Sigmoid colon (tissue), 4 donors: Measurements from ENCODE around the gene THAP12.

ENCODE experiments used
- EP300 ChIP-seq, 4 donors: sonication (generic); formaldehyde crosslinking; IDR thresholded peaks; one replicate each; pipeline ENCODE4 v1.6.1; 2017; ENCODE audit warnings: antibody characterized with exemption in 4 of 4
- POLR2A ChIP-seq, 2 donors: fragments of 450-650 bp; IDR thresholded peaks; one replicate each; pipeline ENCODE4 v1.6.1; 2016; ENCODE audit warnings: antibody characterized with exemption in 2 of 2, mild to moderate bottlenecking in 2 of 2, moderate library complexity in 2 of 2
- POLR2AphosphoS5 ChIP-seq, 4 donors: sonication (generic); formaldehyde crosslinking; IDR thresholded peaks; one replicate each; pipeline ENCODE4 v1.6.1; 2017; ENCODE audit warnings: antibody characterized with exemption in 4 of 4
- TF ChIP-seq, protein P1 (sequence below), 4 experiments: fragments of 450-650 bp in 3 of 4; fragments of 200-600 bp in 1 of 4; IDR thresholded peaks; one replicate each; pipeline ENCODE4 v1.5.1; 2016 to 2019; ENCODE audit warnings: antibody characterized with exemption in 4 of 4, mild to moderate bottlenecking in 3 of 4, moderate library complexity in 2 of 4

DNA sequence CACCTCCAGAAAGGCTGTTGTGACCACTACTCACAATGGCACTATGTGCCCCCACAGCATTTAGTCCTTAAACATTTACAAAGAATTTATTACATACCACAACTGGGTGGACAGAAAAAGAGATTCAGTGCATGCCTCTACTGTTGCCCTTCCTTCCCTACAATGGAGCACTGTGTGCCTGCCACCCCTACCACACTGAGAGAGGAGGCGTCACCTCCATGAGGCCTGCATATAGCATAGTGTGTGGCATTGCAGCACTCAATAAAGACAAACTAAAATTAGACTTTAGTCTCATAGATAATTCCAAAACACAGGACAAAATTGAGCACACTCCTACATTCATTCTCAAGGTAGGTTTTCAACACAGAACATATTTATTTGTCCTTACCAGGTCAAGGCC is 25.8 kb downstream of the THAP12 start:
- TF ChIP-seq, protein P1, sequence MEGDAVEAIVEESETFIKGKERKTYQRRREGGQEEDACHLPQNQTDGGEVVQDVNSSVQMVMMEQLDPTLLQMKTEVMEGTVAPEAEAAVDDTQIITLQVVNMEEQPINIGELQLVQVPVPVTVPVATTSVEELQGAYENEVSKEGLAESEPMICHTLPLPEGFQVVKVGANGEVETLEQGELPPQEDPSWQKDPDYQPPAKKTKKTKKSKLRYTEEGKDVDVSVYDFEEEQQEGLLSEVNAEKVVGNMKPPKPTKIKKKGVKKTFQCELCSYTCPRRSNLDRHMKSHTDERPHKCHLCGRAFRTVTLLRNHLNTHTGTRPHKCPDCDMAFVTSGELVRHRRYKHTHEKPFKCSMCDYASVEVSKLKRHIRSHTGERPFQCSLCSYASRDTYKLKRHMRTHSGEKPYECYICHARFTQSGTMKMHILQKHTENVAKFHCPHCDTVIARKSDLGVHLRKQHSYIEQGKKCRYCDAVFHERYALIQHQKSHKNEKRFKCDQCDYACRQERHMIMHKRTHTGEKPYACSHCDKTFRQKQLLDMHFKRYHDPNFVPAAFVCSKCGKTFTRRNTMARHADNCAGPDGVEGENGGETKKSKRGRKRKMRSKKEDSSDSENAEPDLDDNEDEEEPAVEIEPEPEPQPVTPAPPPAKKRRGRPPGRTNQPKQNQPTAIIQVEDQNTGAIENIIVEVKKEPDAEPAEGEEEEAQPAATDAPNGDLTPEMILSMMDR (IDR thresholded peaks at IDR 0.05), result no peak
- no peak for TF ChIP-seq POLR2A (IDR thresholded peaks at IDR 0.05)
- TF ChIP-seq POLR2AphosphoS5 (IDR thresholded peaks at IDR 0.05), result no peak
- no peak for TF ChIP-seq EP300 (IDR thresholded peaks at IDR 0.05)
